GM10266 (cell line): ENCODE data around the gene LYL1.

ENCODE experiments used
- DNase-seq: peaks from one replicate; pipeline ENCODE4 v3.0.0; 2012; ENCODE audit errors: extremely low spot score
- TF ChIP-seq, protein P1 (sequence below): IDR thresholded peaks from 2 replicates; pipeline ENCODE4 v1.5.1; 2012; ENCODE audit warnings: mild to moderate bottlenecking, low read depth; ENCODE audit not compliant: control insufficient read depth, insufficient read depth; ENCODE audit errors: missing control alignments

Gene LYL1

DNA sequence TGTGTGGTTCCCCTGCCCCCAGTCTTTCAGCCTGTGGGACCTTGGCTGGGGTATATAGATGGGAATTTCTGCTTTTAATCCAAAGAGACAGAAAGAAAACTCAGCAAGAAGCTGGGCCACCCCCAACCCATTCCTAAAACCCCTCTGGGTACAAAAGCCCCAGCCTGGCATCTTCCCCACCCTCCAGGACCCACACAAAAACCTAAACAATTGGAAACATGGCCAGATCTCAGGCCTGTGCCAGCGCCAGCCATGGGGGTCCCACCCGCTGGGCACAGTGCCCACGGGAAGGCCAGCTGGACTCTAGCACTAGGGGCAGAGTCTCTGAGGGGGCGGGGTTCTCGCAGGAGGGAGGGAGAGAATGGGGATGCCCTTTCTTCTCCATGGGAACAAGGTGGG lies 8.6 kb downstream of the LYL1 start:
- TF ChIP-seq, protein P1, sequence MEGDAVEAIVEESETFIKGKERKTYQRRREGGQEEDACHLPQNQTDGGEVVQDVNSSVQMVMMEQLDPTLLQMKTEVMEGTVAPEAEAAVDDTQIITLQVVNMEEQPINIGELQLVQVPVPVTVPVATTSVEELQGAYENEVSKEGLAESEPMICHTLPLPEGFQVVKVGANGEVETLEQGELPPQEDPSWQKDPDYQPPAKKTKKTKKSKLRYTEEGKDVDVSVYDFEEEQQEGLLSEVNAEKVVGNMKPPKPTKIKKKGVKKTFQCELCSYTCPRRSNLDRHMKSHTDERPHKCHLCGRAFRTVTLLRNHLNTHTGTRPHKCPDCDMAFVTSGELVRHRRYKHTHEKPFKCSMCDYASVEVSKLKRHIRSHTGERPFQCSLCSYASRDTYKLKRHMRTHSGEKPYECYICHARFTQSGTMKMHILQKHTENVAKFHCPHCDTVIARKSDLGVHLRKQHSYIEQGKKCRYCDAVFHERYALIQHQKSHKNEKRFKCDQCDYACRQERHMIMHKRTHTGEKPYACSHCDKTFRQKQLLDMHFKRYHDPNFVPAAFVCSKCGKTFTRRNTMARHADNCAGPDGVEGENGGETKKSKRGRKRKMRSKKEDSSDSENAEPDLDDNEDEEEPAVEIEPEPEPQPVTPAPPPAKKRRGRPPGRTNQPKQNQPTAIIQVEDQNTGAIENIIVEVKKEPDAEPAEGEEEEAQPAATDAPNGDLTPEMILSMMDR: no peak
- no peak for DNase-seq

DNA sequence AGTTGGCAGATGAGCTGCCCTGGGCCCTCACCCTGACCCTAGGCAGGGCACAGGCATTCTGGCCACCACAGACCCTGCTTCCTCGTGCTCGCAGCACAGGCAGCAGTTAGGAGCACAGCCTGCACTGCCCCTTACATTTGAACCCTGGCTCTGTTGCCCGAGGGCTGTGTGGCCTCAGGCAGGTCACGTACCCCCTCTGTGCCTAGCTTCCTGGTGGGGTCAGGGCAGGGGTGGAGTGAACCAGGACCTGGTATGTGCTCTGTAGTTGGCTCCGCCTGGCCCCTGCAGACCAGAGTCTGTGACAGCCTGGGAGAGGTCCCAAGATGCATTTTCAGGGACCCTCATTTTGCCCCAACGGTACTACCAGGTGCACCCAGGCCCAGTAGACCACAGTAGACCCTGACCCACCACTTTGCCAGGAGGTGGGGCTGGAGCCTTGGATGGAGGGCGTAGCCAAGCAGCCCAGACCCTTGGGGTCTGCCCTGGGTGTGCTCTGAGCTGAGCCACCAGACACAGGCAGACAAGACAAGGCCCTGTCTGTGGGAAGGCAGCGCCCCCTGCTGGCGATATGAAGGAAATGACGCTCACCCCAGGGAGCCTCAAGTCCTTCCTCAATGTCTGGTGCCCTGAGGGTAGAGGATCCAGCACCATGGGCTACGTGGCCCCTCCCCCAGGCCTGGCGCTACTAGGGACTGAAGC lies 9.1 kb downstream of the LYL1 start:
- TF ChIP-seq, protein P1: peak; percentile 98
- DNase-seq: peak; percentile 96

DNA sequence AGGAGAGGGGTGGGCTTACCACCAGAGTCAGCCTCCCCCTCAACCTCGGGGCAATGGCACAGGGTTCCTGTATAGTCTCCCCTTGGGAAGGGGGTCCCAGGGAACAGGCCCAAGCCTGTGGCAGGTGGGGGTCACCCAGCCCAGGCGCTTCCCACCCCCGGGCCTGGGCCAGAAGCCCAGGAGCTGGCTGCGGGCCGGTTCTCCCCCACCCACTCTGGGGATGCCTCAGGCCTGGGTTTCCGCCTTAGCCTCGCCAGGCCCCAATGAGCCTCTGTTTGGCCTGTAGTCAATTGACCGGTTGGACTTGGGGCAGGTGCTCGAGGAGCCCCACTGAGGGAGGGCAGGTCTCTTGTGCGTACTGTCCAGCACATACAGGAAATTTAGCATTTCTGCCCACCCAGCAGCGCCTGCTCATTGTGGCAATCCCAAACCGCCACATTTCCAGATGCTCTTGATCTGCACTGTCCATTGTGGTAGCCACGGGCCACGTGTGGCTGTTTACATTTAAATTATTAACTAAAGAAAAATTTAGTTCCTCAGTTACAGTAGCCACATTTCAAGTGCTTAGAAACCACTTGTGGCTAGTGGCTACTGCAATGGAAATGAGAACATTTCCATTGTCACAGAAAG lies 9.9 kb downstream of the LYL1 start:
- TF ChIP-seq, protein P1: no peak
- no peak for DNase-seq

DNA sequence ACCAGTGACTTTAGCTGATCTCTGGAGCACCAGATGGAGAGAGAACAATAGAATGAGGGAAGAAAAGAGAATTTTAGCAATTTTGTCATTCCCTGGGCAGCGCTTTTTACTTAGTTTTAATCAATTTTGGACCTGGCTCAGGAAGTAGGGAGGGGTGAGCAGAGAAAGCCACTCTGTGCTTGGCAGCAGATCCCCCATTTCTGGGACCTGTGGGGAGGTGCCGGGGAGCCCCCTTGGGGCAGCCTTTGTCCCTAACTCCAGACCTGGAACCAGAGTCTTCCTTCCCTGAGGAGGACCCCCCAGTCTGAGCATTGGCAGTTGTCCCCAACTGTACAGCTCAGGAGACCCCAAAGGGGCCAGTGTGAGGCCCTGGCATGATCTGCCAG lies 10.5 kb downstream of the LYL1 start:
- TF ChIP-seq, protein P1: no peak
- no peak for DNase-seq

DNA sequence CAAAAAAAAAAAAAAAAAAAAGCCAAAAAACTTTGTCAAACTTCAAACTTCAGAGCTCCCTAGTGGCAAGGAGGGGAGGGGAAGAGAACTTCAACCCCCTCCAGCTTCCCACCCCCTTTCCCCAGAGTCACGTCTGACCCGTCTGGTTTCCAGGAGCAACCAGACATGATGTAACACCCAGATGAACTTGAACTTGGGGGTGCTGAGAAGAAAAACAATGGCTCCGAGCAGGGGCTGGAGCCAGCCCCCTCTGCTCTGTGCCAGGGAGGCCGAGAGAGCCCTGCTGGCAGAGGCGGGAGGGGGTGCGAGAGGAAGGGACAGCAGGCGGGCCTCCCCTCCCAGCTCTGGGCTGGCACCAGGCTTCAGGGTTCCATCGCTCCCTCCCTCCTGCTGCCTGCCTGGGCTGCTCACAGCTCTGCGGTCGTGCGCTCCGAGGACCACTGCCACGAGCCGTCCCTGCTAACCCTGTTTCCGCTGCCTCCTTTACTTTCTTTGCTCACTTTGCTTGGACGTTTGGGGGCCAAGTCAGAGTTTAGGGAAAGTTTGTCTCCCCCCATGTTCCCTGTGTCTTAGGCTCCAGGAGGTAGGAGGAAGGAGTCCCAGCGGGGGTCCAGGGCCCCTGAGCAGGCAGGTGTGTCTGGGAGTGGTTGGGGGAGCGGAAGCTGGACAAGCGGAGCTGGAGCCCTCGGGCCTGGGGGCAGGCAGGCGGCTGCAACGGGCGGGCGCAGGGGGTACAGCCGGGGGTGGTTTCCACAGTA lies 11.1 kb downstream of the LYL1 start:
- TF ChIP-seq, protein P1: no peak
- no peak for DNase-seq

- TF ChIP-seq, protein P1: no peak
- no peak for DNase-seq
Measured at GRCh38 chr19:13090511-13091231, 12.0 kb downstream of the LYL1 start.
